Measurements from ENCODE around the gene EXOC3L2.

Gene EXOC3L2

GRCh38 chr19:45251452-45252354 is 6.5 kb upstream of the EXOC3L2 start:
- Histone ChIP-seq H3K9me3 (ENCODE audit: insufficient read depth, low read length) (no peaks in the 10 kb centered on the region), H3F3A (ENCODE audit: insufficient read depth) (0 out of 2 replicates have a peak, but pooled peaks cover 4% of the 10 kb centered on the region), H3K27me3 (ENCODE audit: low read length) (no peaks in the 10 kb centered on the region), H3K9me2 (replicated peaks; ENCODE audit: insufficient read depth, low read length) (no peaks in the 10 kb centered on the region), H3K4me3 (ENCODE audit: insufficient read depth, low read length, poor library complexity, severe bottlenecking) (peak overlapping the region; percentile 66), H2AFZ (ENCODE audit: low read depth, low read length, severe bottlenecking) (peak overlapping the region; percentile 42), H4K20me1 (ENCODE audit: low read depth, low read length) (no peaks in the 10 kb centered on the region), H3K4me2 (ENCODE audit: low read depth, low read length, poor library complexity, severe bottlenecking) (peak overlapping the region; percentile 84), H3K79me2 (ENCODE audit: insufficient read depth, low read length) (no peaks in the 10 kb centered on the region), H3K36me3 (ENCODE audit: low read length) (no peaks in the 10 kb centered on the region), H3K9ac (ENCODE audit: low read length) (peak overlapping the region; percentile 62), H3K27ac (ENCODE audit: low read depth, low read length) (no peak overlapping the region)
- no peak for TF ChIP-seq CTCF (IDR thresholded peaks at IDR 0.05; ENCODE audit: insufficient read depth, low read length, poor library complexity, severe bottlenecking)
- no peak for TF ChIP-seq EZH2phosphoT487 (conservative IDR thresholded peaks at IDR 0.05; ENCODE audit: low read length)

- Histone ChIP-seq H3K4me3 (ENCODE audit: insufficient read depth, low read length, poor library complexity, severe bottlenecking) (peak within 1 kb of the TSS; percentile 66), H3K36me3 (ENCODE audit: low read length) (no peaks in the 10 kb centered on the region), H2AFZ (ENCODE audit: low read depth, low read length, severe bottlenecking) (peak within 1 kb of the TSS; percentile 99), H4K20me1 (ENCODE audit: low read depth, low read length) (no peaks in the 10 kb centered on the region), H3K9me2 (replicated peaks; ENCODE audit: insufficient read depth, low read length) (no peaks in the 10 kb centered on the region), H3K4me2 (ENCODE audit: low read depth, low read length, poor library complexity, severe bottlenecking) (peak within 1 kb of the TSS; percentile 85), H3K27ac (ENCODE audit: low read depth, low read length) (no peak within 1 kb of the TSS), H3K9ac (ENCODE audit: low read length) (peak within 1 kb of the TSS; percentile 62), H3K9me3 (ENCODE audit: insufficient read depth, low read length) (no peaks in the 10 kb centered on the region), H3K79me2 (ENCODE audit: insufficient read depth, low read length) (no peaks in the 10 kb centered on the region), H3K27me3 (ENCODE audit: low read length) (no peaks in the 10 kb centered on the region), H3F3A (ENCODE audit: insufficient read depth) (0 out of 2 replicates have a peak, but pooled peaks cover 4% of the 10 kb centered on the region)
- TF ChIP-seq EZH2phosphoT487 (conservative IDR thresholded peaks at IDR 0.05; ENCODE audit: low read length) (no peak), CTCF (IDR thresholded peaks at IDR 0.05; ENCODE audit: insufficient read depth, low read length, poor library complexity, severe bottlenecking) (no peak)
These were observed 5.7 kb upstream of the EXOC3L2 start, which contains the start of gene MARK4 for GRCh38 chr19:45250832-45251451. Gene MARK4, plus strand, starts transcription at chr19:45251271. Its CDS starts 318 bp downstream, at chr19:45251589.

GRCh38 chr19:45250216-45250831 is 5.1 kb upstream of the EXOC3L2 start:
- H3F3A ChIP-seq (ENCODE audit: insufficient read depth): 0 out of 2 replicates have a peak, but pooled peaks cover 4% of the 10 kb centered on the region
- peak overlapping the region; percentile 85 for H3K4me2 ChIP-seq (ENCODE audit: low read depth, low read length, poor library complexity, severe bottlenecking)
- no peaks in the 10 kb centered on the region for H3K9me2 ChIP-seq (replicated peaks; ENCODE audit: insufficient read depth, low read length)
- H3K27ac ChIP-seq (ENCODE audit: low read depth, low read length): no peak overlapping the region
- H3K9ac ChIP-seq (ENCODE audit: low read length): peak overlapping the region; percentile 59
- peak overlapping the region; percentile 59 for H3K4me3 ChIP-seq (ENCODE audit: insufficient read depth, low read length, poor library complexity, severe bottlenecking)
- no peaks in the 10 kb centered on the region for H3K79me2 ChIP-seq (ENCODE audit: insufficient read depth, low read length)
- H4K20me1 ChIP-seq (ENCODE audit: low read depth, low read length): no peaks in the 10 kb centered on the region
- H2AFZ ChIP-seq (ENCODE audit: low read depth, low read length, severe bottlenecking): peak overlapping the region; percentile 99
- no peaks in the 10 kb centered on the region for H3K9me3 ChIP-seq (ENCODE audit: insufficient read depth, low read length)
- TF ChIP-seq CTCF (IDR thresholded peaks at IDR 0.05; ENCODE audit: insufficient read depth, low read length, poor library complexity, severe bottlenecking): no peak
- no peak for TF ChIP-seq EZH2phosphoT487 (conservative IDR thresholded peaks at IDR 0.05; ENCODE audit: low read length)
- H3K36me3 ChIP-seq (ENCODE audit: low read length): no peaks in the 10 kb centered on the region
- H3K27me3 ChIP-seq (ENCODE audit: low read length): no peaks in the 10 kb centered on the region

Data from SU-DHL-6 (cell line).